Osteocyte (in vitro differentiated cells): Measurements from ENCODE around the gene GLI1. TPM values are rescaled to one million over a fixed set of nuclear protein-coding genes. Genes with fewer than 3 reads are reported as not detected.

Experiments used
- DNase-seq: peaks from one replicate; pipeline ENCODE4 v3.0.0; 2021; ENCODE audit warnings: mixed read lengths; ENCODE audit not compliant: unreplicated experiment; ENCODE audit errors: extremely low spot score
- H3K27ac Mint-ChIP-seq: one replicate; pipeline ENCODE4 v1.8.0; 2021; ENCODE audit warnings: mild to moderate bottlenecking, mixed read lengths; ENCODE audit not compliant: unreplicated experiment
- H3K27me3 Mint-ChIP-seq: one replicate; pipeline ENCODE4 v1.8.0; 2021; ENCODE audit warnings: mixed read lengths; ENCODE audit not compliant: unreplicated experiment
- H3K36me3 Mint-ChIP-seq: one replicate; pipeline ENCODE4 v1.8.0; 2021; ENCODE audit warnings: mixed read lengths; ENCODE audit not compliant: unreplicated experiment
- H3K4me1 Mint-ChIP-seq: one replicate; pipeline ENCODE4 v1.8.0; 2021; ENCODE audit warnings: mixed read lengths; ENCODE audit not compliant: unreplicated experiment
- H3K4me3 Mint-ChIP-seq: one replicate; pipeline ENCODE4 v1.8.0; 2021; ENCODE audit warnings: mild to moderate bottlenecking, moderate library complexity, mixed read lengths; ENCODE audit not compliant: unreplicated experiment
- H3K9me3 Mint-ChIP-seq: one replicate; pipeline ENCODE4 v1.8.0; 2021; ENCODE audit warnings: mixed read lengths; ENCODE audit not compliant: unreplicated experiment
- CTCF ChIP-seq: fragments of 200-600 bp; sonication (generic); IDR thresholded peaks from 2 replicates; pipeline ENCODE4 v1.5.0; 2021; ENCODE audit warnings: antibody characterized with exemption, mild to moderate bottlenecking, moderate library complexity
- total RNA-seq: library from RNA; stranded (reverse); gene quantifications from 2 replicates; pipeline ENCODE4 v1.2.1, GENCODE V29; 2021

The GLI1 gene
- total RNA-seq, 1 donor from 2014 or later: 7.7 TPM

GRCh38 chr12:57479376-57480115 lies 20.0 kb downstream of the GLI1 start, which contains the start of gene ARHGAP9:
Gene ARHGAP9 (minus strand): TSS chr12:57479866. CDS start chr12:57479406, 460 bp downstream.
- H3K36me3 Mint-ChIP-seq: no peaks in the 10 kb centered on the region
- H3K27me3 Mint-ChIP-seq: peaks cover 33% of the 10 kb centered on the region
- no peak within 1 kb of the TSS for H3K4me3 Mint-ChIP-seq
- TF ChIP-seq CTCF: no peak
- DNase-seq: no peak
- no peaks in the 10 kb centered on the region for H3K9me3 Mint-ChIP-seq
- H3K4me1 Mint-ChIP-seq: peaks cover 20% of the 10 kb centered on the region
- H3K27ac Mint-ChIP-seq: no peak within 1 kb of the TSS

GRCh38 chr12:57481671-57482070 lies 22.1 kb downstream of the GLI1 start:
- peaks cover 18% of the 10 kb centered on the region for H3K27me3 Mint-ChIP-seq
- no peak overlapping the region for H3K4me3 Mint-ChIP-seq
- H3K4me1 Mint-ChIP-seq: peaks cover 12% of the 10 kb centered on the region
- no peaks in the 10 kb centered on the region for H3K36me3 Mint-ChIP-seq
- no peak overlapping the region for H3K27ac Mint-ChIP-seq
- no peak for TF ChIP-seq CTCF
- DNase-seq: no peak
- H3K9me3 Mint-ChIP-seq: no peaks in the 10 kb centered on the region

- TF ChIP-seq CTCF: no peak
- no peak for DNase-seq
- Mint-ChIP-seq H3K27me3 (peaks cover 18% of the 10 kb centered on the region), H3K36me3 (no peaks in the 10 kb centered on the region), H3K9me3 (no peaks in the 10 kb centered on the region), H3K4me3 (no peak overlapping the region), H3K4me1 (peaks cover 19% of the 10 kb centered on the region), H3K27ac (peak overlapping the region; percentile 31)
These were observed 23.9 kb downstream of the GLI1 start for GRCh38 chr12:57483466-57483865.

- no peak for DNase-seq
- Mint-ChIP-seq H3K27me3 (peaks cover 8% of the 10 kb centered on the region), H3K4me3 (no peak overlapping the region), H3K9me3 (no peaks in the 10 kb centered on the region), H3K36me3 (peaks cover 10% of the 10 kb centered on the region), H3K4me1 (peaks cover 27% of the 10 kb centered on the region), H3K27ac (no peak overlapping the region)
- no peak for TF ChIP-seq CTCF
These were observed 26.1 kb downstream of the GLI1 start for GRCh38 chr12:57485695-57486094.

GRCh38 chr12:57487055-57487596 lies 27.5 kb downstream of the GLI1 start:
- Mint-ChIP-seq H3K4me3 (peak overlapping the region; percentile 86), H3K9me3 (no peaks in the 10 kb centered on the region), H3K27me3 (no peaks in the 10 kb centered on the region), H3K4me1 (peaks cover 31% of the 10 kb centered on the region), H3K36me3 (peaks cover 23% of the 10 kb centered on the region), H3K27ac (peak overlapping the region; percentile 88)
- no peak for TF ChIP-seq CTCF
- no peak for DNase-seq
